GM12873 (cell line): ENCODE results near the gene FXYD2.

Experiments
- CTCF ChIP-seq: IDR thresholded peaks from 2 replicates; pipeline ENCODE4 v1.5.1; 2012; ENCODE audit warnings: low read depth, mild to moderate bottlenecking, moderate library complexity, low read length, control low read depth; ENCODE audit not compliant: insufficient read depth; ENCODE audit errors: missing control alignments

The FXYD2 gene

GRCh38 chr11:117796872-117797529 is 27.5 kb downstream of the FXYD2 start, which contains the start of gene DSCAML1:
DSCAML1 (minus strand) TSS chr11:117797216; CDS start chr11:117797079, 137 bp downstream.
- no peak for TF ChIP-seq CTCF

GRCh38 chr11:117796456-117796871 is 28.1 kb downstream of the FXYD2 start:
- no peak for TF ChIP-seq CTCF

- no peak for TF ChIP-seq CTCF
Observed at GRCh38 chr11:117795638-117796455, 28.7 kb downstream of the FXYD2 start.

GRCh38 chr11:117794772-117795629 is 29.5 kb downstream of the FXYD2 start:
- TF ChIP-seq CTCF: no peak

- no peak for TF ChIP-seq CTCF
Observed at GRCh38 chr11:117794135-117794534, 30.4 kb downstream of the FXYD2 start.

GRCh38 chr11:117793583-117793982 is 31.0 kb downstream of the FXYD2 start:
- no peak for TF ChIP-seq CTCF
